ENCODE measurements around the gene INHA.

GRCh38 chr2:219603771-219604170, 31.7 kb downstream of the INHA start:
- no peak for TF ChIP-seq CTCF (IDR thresholded peaks at IDR 0.05; ENCODE audit: insufficient read depth, low read length, poor library complexity, severe bottlenecking)
- no peak for TF ChIP-seq EZH2phosphoT487 (conservative IDR thresholded peaks at IDR 0.05; ENCODE audit: low read length)
